Measurements from ENCODE around the gene SPTBN4. TPM values are rescaled to one million over a fixed set of nuclear protein-coding genes. Genes with fewer than 3 reads are reported as not detected.

The SPTBN4 gene
- total RNA-seq, 4 donors from 2014 or later = 1.4 to 5.1 (median 2.3) TPM

GRCh38 chr19:40590464-40591265, 123.9 kb downstream of the SPTBN4 start:
- no peak for TF ChIP-seq CTCF (IDR thresholded peaks at IDR 0.05; ENCODE audit: low read depth)

GRCh38 chr19:40592170-40592569, 125.4 kb downstream of the SPTBN4 start:
- no peak for TF ChIP-seq CTCF (IDR thresholded peaks at IDR 0.05; ENCODE audit: low read depth)

GRCh38 chr19:40594255-40594654, 127.5 kb downstream of the SPTBN4 start:
- TF ChIP-seq CTCF (IDR thresholded peaks at IDR 0.05; ENCODE audit: low read depth) = no peak

DNA sequence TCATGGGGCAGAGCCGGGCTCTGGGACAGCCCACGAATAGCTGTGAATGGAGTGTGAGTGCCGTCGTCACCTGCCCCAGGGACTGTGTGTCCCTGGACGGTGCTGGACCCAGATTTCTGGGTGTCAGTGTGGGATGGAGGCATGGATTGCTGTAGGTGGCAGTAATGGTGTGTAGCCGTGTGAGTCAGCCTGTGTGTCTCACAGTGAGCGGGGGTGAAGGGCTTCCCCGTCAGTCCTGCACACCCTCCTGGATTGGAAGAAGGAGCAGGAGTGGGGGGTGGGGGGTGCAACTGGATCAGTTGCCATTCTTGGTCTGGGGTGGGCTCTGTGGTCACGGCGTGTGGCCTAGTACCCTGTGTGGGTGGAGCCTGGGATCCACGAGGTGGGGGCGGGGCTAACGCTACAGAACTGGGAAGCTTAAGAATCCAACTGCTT, 127.9 kb downstream of the SPTBN4 start:
- no peak for TF ChIP-seq CTCF (IDR thresholded peaks at IDR 0.05; ENCODE audit: low read depth)

- no peak for TF ChIP-seq CTCF (IDR thresholded peaks at IDR 0.05; ENCODE audit: low read depth)
Observed at GRCh38 chr19:40596608-40597328, 130.0 kb downstream of the SPTBN4 start.

DNA sequence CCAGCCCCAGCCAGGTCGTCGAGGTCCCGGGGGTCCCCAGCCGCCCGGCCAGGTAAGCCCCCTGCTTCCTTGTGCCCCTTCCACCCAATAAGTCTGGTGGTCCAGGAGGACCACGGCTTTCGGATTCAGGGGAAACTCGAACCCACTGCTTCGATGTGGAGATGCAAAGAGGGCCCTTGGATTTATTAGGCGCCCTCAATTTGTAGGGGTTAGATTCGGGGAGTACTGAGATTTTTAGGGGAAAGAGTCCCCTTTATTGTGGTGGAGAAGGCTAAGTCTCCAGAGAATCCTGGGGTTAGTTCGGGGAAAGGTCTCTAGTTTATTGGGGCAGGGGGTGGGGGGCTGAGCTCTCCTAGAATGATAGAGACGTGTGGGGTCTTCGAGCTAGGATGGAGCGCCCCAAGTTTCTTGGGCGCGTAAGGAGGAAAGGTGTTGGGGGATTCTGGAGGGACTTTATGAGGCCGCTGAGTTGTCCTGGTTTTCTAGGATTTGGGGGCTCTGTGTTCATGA, 130.6 kb downstream of the SPTBN4 start:
- no peak for TF ChIP-seq CTCF (IDR thresholded peaks at IDR 0.05; ENCODE audit: low read depth)

All from subcutaneous adipose tissue (tissue), 4 donors.